Body of pancreas (tissue), 4 donors: ENCODE results near the gene DAGLB.

Experiments used
- POLR2A ChIP-seq, 3 donors: fragments of 450-650 bp; IDR thresholded peaks; one replicate each; pipeline ENCODE4 v1.6.1; 2016; ENCODE audit warnings: antibody characterized with exemption in 3 of 3, mild to moderate bottlenecking in 2 of 3
- TF ChIP-seq, protein P1 (sequence below), 7 experiments: fragments of 450-650 bp in 4 of 7; fragments of 200-600 bp in 3 of 7; sonication (generic) in 3 of 7; IDR thresholded peaks; one replicate each; pipeline ENCODE4 v1.5.1; 2016 to 2019; ENCODE audit warnings: antibody characterized with exemption in 7 of 7

DNA sequence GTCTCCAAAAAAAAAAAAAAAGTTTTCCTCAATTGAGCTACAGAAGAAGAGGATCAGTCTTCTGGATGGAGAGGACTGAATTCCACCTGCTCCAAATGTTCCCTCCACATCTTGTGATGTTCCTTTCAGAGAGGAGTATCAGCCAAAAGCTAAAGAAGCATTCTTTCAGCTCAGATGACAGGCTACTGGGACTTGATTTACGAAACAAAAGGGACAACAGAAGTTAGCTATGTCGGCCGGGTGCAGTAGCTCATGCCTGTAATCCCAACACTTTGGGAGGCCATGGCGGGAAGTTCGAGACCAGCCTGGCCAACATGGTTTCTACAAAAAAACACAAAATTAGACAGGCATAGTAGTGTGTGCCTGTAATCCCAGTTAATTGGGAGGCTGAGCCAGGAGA lies 7.4 kb downstream of the DAGLB start:
- TF ChIP-seq, protein P1, sequence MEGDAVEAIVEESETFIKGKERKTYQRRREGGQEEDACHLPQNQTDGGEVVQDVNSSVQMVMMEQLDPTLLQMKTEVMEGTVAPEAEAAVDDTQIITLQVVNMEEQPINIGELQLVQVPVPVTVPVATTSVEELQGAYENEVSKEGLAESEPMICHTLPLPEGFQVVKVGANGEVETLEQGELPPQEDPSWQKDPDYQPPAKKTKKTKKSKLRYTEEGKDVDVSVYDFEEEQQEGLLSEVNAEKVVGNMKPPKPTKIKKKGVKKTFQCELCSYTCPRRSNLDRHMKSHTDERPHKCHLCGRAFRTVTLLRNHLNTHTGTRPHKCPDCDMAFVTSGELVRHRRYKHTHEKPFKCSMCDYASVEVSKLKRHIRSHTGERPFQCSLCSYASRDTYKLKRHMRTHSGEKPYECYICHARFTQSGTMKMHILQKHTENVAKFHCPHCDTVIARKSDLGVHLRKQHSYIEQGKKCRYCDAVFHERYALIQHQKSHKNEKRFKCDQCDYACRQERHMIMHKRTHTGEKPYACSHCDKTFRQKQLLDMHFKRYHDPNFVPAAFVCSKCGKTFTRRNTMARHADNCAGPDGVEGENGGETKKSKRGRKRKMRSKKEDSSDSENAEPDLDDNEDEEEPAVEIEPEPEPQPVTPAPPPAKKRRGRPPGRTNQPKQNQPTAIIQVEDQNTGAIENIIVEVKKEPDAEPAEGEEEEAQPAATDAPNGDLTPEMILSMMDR (IDR thresholded peaks at IDR 0.05) = no peak
- TF ChIP-seq POLR2A (IDR thresholded peaks at IDR 0.05) = no peak
